HuH-7.5 (cell line): ENCODE data around the gene UNC50.
"Not testable (repeated sequence)": the region's sequence is repeated elsewhere in the genome, so short reads cannot be mapped to it uniquely, and the experiment has no call there.

Experiments
- DNase-seq: peaks from one replicate; pipeline ENCODE4 v3.0.0; 2011; ENCODE audit warnings: low spot score

The UNC50 gene

GRCh38 chr2:98608962-98609604 is 694 bp downstream of the UNC50 start:
- peak; percentile 43 for DNase-seq

- DNase-seq = no peak
Measured at GRCh38 chr2:98614024-98614739, 5.8 kb downstream of the UNC50 start.

- no peak for DNase-seq
Measured at GRCh38 chr2:98615481-98615880, 7.1 kb downstream of the UNC50 start.

GRCh38 chr2:98617149-98617548 is 8.8 kb downstream of the UNC50 start:
- no peak for DNase-seq

- no peak for DNase-seq
Measured at GRCh38 chr2:98623657-98624056, 15.3 kb downstream of the UNC50 start.

GRCh38 chr2:98632351-98632750 is 24.0 kb downstream of the UNC50 start:
- DNase-seq = no peak

- no peak for DNase-seq
Measured at GRCh38 chr2:98634406-98635092, 26.2 kb downstream of the UNC50 start.

- no peak for DNase-seq
Measured at GRCh38 chr2:98637401-98638147, 29.2 kb downstream of the UNC50 start.

GRCh38 chr2:98643496-98644100 is 35.2 kb downstream of the UNC50 start:
- DNase-seq = no peak

- DNase-seq = no peak
Measured at GRCh38 chr2:98647636-98648035, 39.2 kb downstream of the UNC50 start.

- no peak for DNase-seq
Measured at GRCh38 chr2:98648451-98648850, 40.1 kb downstream of the UNC50 start.

- DNase-seq = peak; percentile 37
Measured at GRCh38 chr2:98649135-98649991, 41.0 kb downstream of the UNC50 start.

- no peak for DNase-seq
Measured at GRCh38 chr2:98649992-98650375, 41.6 kb downstream of the UNC50 start.

- DNase-seq = no peak
Measured at GRCh38 chr2:98650998-98651397, 42.6 kb downstream of the UNC50 start.

GRCh38 chr2:98654699-98655495 is 46.5 kb downstream of the UNC50 start:
- DNase-seq = no peak

- no peak for DNase-seq
Measured at GRCh38 chr2:98656800-98657199, 48.4 kb downstream of the UNC50 start.

- no peak for DNase-seq
Measured at GRCh38 chr2:98658816-98659490, 50.6 kb downstream of the UNC50 start.

- not testable (repeated sequence) for DNase-seq
Measured at GRCh38 chr2:98659491-98659840, 51.1 kb downstream of the UNC50 start.

- DNase-seq = no peak
Measured at GRCh38 chr2:98663511-98664090, 55.2 kb downstream of the UNC50 start.
